Testis (tissue), 3 donors: ENCODE data around the gene RPLP2. TPM values are rescaled to one million over a fixed set of nuclear protein-coding genes. Genes with fewer than 3 reads are reported as not detected.

ENCODE experiments used
- DNase-seq: peaks from one replicate; pipeline ENCODE4 v3.0.0-alpha.2; 2019
- H3K27ac ChIP-seq, 2 donors: fragments of 200-600 bp; sonication (generic); one replicate each; pipeline ENCODE4 v1.5.1; 2019
- H3K27me3 ChIP-seq: fragments of 200-600 bp; sonication (generic); one replicate; pipeline ENCODE4 v1.5.1; 2019
- H3K36me3 ChIP-seq: fragments of 200-600 bp; sonication (generic); one replicate; pipeline ENCODE4 v1.5.1; 2017; ENCODE audit warnings: low read depth; ENCODE audit errors: missing control alignments
- H3K4me1 ChIP-seq: fragments of 200-600 bp; sonication (generic); one replicate; pipeline ENCODE4 v1.5.1; 2019
- H3K4me3 ChIP-seq, 2 donors: fragments of 200-600 bp; sonication (generic); one replicate each; pipeline ENCODE4 v1.5.1; 2017 to 2019
- H3K9me3 ChIP-seq: fragments of 200-600 bp; sonication (generic); one replicate; pipeline ENCODE4 v1.5.1; 2017
- CTCF ChIP-seq, 3 experiments: fragments of 450-650 bp in 2 of 3; fragments of 200-600 bp in 1 of 3; sonication (generic) in 1 of 3; IDR thresholded peaks; one replicate each; pipeline ENCODE4 v1.5.1; 2016 to 2019; ENCODE audit warnings: antibody characterized with exemption in 3 of 3, mild to moderate bottlenecking in 2 of 3, moderate library complexity in 1 of 3
- POLR2A ChIP-seq: fragments of 450-650 bp; IDR thresholded peaks from one replicate; pipeline ENCODE4 v1.6.1; 2017; ENCODE audit warnings: antibody characterized with exemption, mild to moderate bottlenecking, moderate library complexity
- WGBS, 2 donors: methylation state at CpG; one replicate each; pipeline ENCODE4 v1.1.5; 2018; 5-methylcytosine and 5-hydroxymethylcytosine counted together
- intact Hi-C: fragments of 100-400 bp; cut with DNase I; formaldehyde crosslinking; loops from one replicate; pipeline ENCODE4 v1.15.1; 2023; ENCODE audit warnings: low total_unique reads
- polyA plus RNA-seq: library from polyadenylated mRNA; stranded (reverse); fragments of 350-450 nt; fragmentation: Illumina TruSeq; extraction: RNeasy Lipid Tissue Mini Kit (QIAGEN cat#74804); gene quantifications from one replicate; pipeline ENCODE4 v1.2.3, GENCODE V29; 2014; ENCODE audit warnings: low read depth, low replicate concordance; ENCODE audit not compliant: insufficient read depth
- total RNA-seq, 2 donors: library from RNA; depleted of rRNA; stranded (reverse); fragments of >200 nt; gene quantifications; one replicate each; pipeline ENCODE4 v1.2.3, GENCODE V29; 2016

Gene RPLP2
- total and polyA plus RNA-seq, 3 donors from 2014 or later = 193 to 943 (median 864) TPM

- Histone ChIP-seq H3K4me1 (peaks cover 30% of the 10 kb centered on the region), H3K27ac (no peak overlapping the region), H3K9me3 (no peaks in the 10 kb centered on the region), H3K36me3 (no peaks in the 10 kb centered on the region), H3K27me3 (no peaks in the 10 kb centered on the region), H3K4me3 (no peak overlapping the region)
- intact Hi-C loops = no loop called here
- DNase-seq = no peak
- TF ChIP-seq POLR2A (no peak), CTCF (IDR thresholded peaks at IDR 0.05) (no peak)
- 54 to 63% methylated on average over 8 to 11 of the region's 11 CpGs for WGBS, 2 donors
These were observed 15.2 kb downstream of the RPLP2 start for GRCh38 chr11:824942-825341.

GRCh38 chr11:825366-826226 is 15.8 kb downstream of the RPLP2 start:
- 81 to 83% methylated on average over 8 to 12 of the region's 12 CpGs for WGBS, 2 donors
- no peaks in the 10 kb centered on the region for H3K36me3 ChIP-seq
- peaks cover 33% of the 10 kb centered on the region for H3K4me1 ChIP-seq
- H3K4me3 ChIP-seq = no peak overlapping the region
- no peaks in the 10 kb centered on the region for H3K27me3 ChIP-seq
- no peaks in the 10 kb centered on the region for H3K9me3 ChIP-seq
- H3K27ac ChIP-seq = no peak overlapping the region
- intact Hi-C loops = no loop called here
- DNase-seq = no peak
- TF ChIP-seq POLR2A (no peak), CTCF (IDR thresholded peaks at IDR 0.05) (no peak)

- WGBS, 2 donors = 62 to 85% methylated on average over 7 to 9 of the region's 9 CpGs
- intact Hi-C loops = no loop called here
- Histone ChIP-seq H3K27ac (no peak overlapping the region), H3K36me3 (no peaks in the 10 kb centered on the region), H3K27me3 (no peaks in the 10 kb centered on the region), H3K9me3 (no peaks in the 10 kb centered on the region), H3K4me1 (peaks cover 32% of the 10 kb centered on the region), H3K4me3 (no peak overlapping the region)
- DNase-seq = no peak
- TF ChIP-seq CTCF (IDR thresholded peaks at IDR 0.05) (no peak), POLR2A (no peak)
These were observed 16.5 kb downstream of the RPLP2 start for GRCh38 chr11:826227-826621.

- H3K27me3 ChIP-seq = no peaks in the 10 kb centered on the region
These were observed 17.0 kb downstream of the RPLP2 start for GRCh38 chr11:826836-827145.

More at GRCh38 chr11:826836-827145, 17.0 kb downstream of the RPLP2 start:
- no peak overlapping the region for H3K4me3 ChIP-seq
- H3K9me3 ChIP-seq = no peaks in the 10 kb centered on the region
- intact Hi-C loops = no loop called here
- H3K27ac ChIP-seq = no peak overlapping the region
- peaks cover 26% of the 10 kb centered on the region for H3K4me1 ChIP-seq
- no peaks in the 10 kb centered on the region for H3K36me3 ChIP-seq
- TF ChIP-seq POLR2A (no peak), CTCF (IDR thresholded peaks at IDR 0.05) (no peak)
- 6 to 10% methylated on average over 11 to 22 of the region's 22 CpGs for WGBS, 2 donors
- no peak for DNase-seq
